ENCODE data around the gene SYT13. TPM values are rescaled to one million over a fixed set of nuclear protein-coding genes. Genes with fewer than 3 reads are reported as not detected.

SYT13 gene
- polyA plus RNA-seq, 1 donor (not counting 4 experiments of a cell fraction or from before 2014, with no cell fraction given), result not detected

- FAIRE-seq (no peak), DNase-seq (ENCODE audit: low read depth, low spot score) (no peak)
- Histone ChIP-seq H3K9me1 (ENCODE audit: control insufficient read depth, extremely low read depth, insufficient read depth, low read length) (no peaks in the 10 kb centered on the region), H3K27me3 (ENCODE audit: control insufficient read depth, extremely low read depth, insufficient read depth, low read length) (no peaks in the 10 kb centered on the region), H3K4me2 (ENCODE audit: control insufficient read depth, extremely low read depth, insufficient read depth, low read depth, low read length) (no peak overlapping the region), H3K4me1 (ENCODE audit: control insufficient read depth, extremely low read depth, insufficient read depth, low read length) (no peaks in the 10 kb centered on the region), H2AFZ (ENCODE audit: control insufficient read depth, low read length) (no peak overlapping the region), H3K9me3 (ENCODE audit: control insufficient read depth, low read depth, low read length) (no peaks in the 10 kb centered on the region), H3K4me3 (ENCODE audit: control insufficient read depth in 2 of 3, extremely low read depth in 1 of 3, insufficient read depth in 2 of 3, low read depth in 1 of 3, low read length in 3 of 3) (no peak overlapping the region), H4K20me1 (ENCODE audit: control insufficient read depth, extremely low read depth, insufficient read depth, low read length) (no peaks in the 10 kb centered on the region), H3K36me3 (ENCODE audit: control insufficient read depth in 2 of 2, extremely low read depth in 1 of 2, insufficient read depth in 2 of 2, low read length in 2 of 2) (no peaks in the 10 kb centered on the region), H3K79me2 (ENCODE audit: control insufficient read depth, insufficient read depth, low read length) (no peaks in the 10 kb centered on the region), H3K9ac (ENCODE audit: control insufficient read depth, extremely low read depth, insufficient read depth, low read length) (no peak overlapping the region), H3K27ac (ENCODE audit: control insufficient read depth, insufficient read depth, low read length) (no peak overlapping the region)
- dilution Hi-C loops (cut with MboI; ENCODE audit: extremely low pct_ligation_motif_present, low sequenced_read_pairs), result no loop called here
- TF ChIP-seq EZH2 (IDR thresholded peaks at IDR 0.05; ENCODE audit: low read length), result no peak
- TF ChIP-seq CTCF (optimal IDR thresholded peaks at IDR 0.05 in 1 of 3, IDR thresholded peaks at IDR 0.05 in 1 of 3, conservative IDR thresholded peaks at IDR 0.05 in 1 of 3; ENCODE audit: extremely low read depth in 1 of 3, insufficient read depth in 2 of 3, low read length in 3 of 3), result peak; percentile 88 to 94 (median 91)
Observed at GRCh38 chr11:45233121-45233803, 52.9 kb downstream of the SYT13 start.

- TF ChIP-seq EZH2 (IDR thresholded peaks at IDR 0.05; ENCODE audit: low read length) (no peak), CTCF (optimal IDR thresholded peaks at IDR 0.05 in 1 of 3, IDR thresholded peaks at IDR 0.05 in 1 of 3, conservative IDR thresholded peaks at IDR 0.05 in 1 of 3; ENCODE audit: extremely low read depth in 1 of 3, insufficient read depth in 2 of 3, low read length in 3 of 3) (no peak)
- Histone ChIP-seq H4K20me1 (ENCODE audit: control insufficient read depth, extremely low read depth, insufficient read depth, low read length) (no peaks in the 10 kb centered on the region), H3K27ac (ENCODE audit: control insufficient read depth, insufficient read depth, low read length) (no peak overlapping the region), H3K36me3 (ENCODE audit: control insufficient read depth in 2 of 2, extremely low read depth in 1 of 2, insufficient read depth in 2 of 2, low read length in 2 of 2) (no peaks in the 10 kb centered on the region), H3K9me1 (ENCODE audit: control insufficient read depth, extremely low read depth, insufficient read depth, low read length) (no peaks in the 10 kb centered on the region), H3K9me3 (ENCODE audit: control insufficient read depth, low read depth, low read length) (no peaks in the 10 kb centered on the region), H3K27me3 (ENCODE audit: control insufficient read depth, extremely low read depth, insufficient read depth, low read length) (no peaks in the 10 kb centered on the region), H3K4me1 (ENCODE audit: control insufficient read depth, extremely low read depth, insufficient read depth, low read length) (no peaks in the 10 kb centered on the region), H2AFZ (ENCODE audit: control insufficient read depth, low read length) (no peak overlapping the region), H3K9ac (ENCODE audit: control insufficient read depth, extremely low read depth, insufficient read depth, low read length) (no peak overlapping the region), H3K4me2 (ENCODE audit: control insufficient read depth, extremely low read depth, insufficient read depth, low read depth, low read length) (no peak overlapping the region), H3K4me3 (ENCODE audit: control insufficient read depth in 2 of 3, extremely low read depth in 1 of 3, insufficient read depth in 2 of 3, low read depth in 1 of 3, low read length in 3 of 3) (no peak overlapping the region), H3K79me2 (ENCODE audit: control insufficient read depth, insufficient read depth, low read length) (no peaks in the 10 kb centered on the region)
- DNase-seq (ENCODE audit: low read depth, low spot score) (no peak), FAIRE-seq (no peak)
- dilution Hi-C loops (cut with MboI; ENCODE audit: extremely low pct_ligation_motif_present, low sequenced_read_pairs), result no loop called here
Observed at GRCh38 chr11:45232341-45233080, 53.6 kb downstream of the SYT13 start.

Measured in keratinocyte (primary cell).